HL-60/S4 (cell line): ENCODE data around the gene HOXB8.

ENCODE experiments used
- in situ Hi-C: fragments of 300-500 bp; cut with MboI; formaldehyde crosslinking; loops from 2 replicates; pipeline ENCODE4 v1.14.3; 2022; ENCODE audit warnings: low sequenced_read_pairs

The HOXB8 gene

GRCh38 chr17:48569674-48570324, 45.3 kb downstream of the HOXB8 start:
- in situ Hi-C loops, result no loop called here

DNA sequence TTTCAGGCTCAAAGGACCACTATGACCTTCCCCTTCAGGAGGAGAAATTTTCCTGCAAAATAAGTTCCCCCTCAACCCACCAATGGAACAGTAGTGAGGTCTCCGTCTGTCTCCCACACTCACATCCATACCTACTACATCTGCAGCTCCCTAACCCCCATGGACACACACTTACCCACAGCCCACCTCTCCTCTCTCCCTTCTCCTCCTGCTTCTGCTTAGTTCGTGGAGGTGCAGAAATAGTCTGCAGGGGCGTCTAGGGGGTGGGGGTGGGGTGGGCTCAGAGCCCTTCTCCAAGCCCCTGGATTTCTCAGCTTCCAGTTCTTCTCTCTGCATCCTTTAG, 45.9 kb downstream of the HOXB8 start:
- in situ Hi-C loops, result no loop called here

DNA sequence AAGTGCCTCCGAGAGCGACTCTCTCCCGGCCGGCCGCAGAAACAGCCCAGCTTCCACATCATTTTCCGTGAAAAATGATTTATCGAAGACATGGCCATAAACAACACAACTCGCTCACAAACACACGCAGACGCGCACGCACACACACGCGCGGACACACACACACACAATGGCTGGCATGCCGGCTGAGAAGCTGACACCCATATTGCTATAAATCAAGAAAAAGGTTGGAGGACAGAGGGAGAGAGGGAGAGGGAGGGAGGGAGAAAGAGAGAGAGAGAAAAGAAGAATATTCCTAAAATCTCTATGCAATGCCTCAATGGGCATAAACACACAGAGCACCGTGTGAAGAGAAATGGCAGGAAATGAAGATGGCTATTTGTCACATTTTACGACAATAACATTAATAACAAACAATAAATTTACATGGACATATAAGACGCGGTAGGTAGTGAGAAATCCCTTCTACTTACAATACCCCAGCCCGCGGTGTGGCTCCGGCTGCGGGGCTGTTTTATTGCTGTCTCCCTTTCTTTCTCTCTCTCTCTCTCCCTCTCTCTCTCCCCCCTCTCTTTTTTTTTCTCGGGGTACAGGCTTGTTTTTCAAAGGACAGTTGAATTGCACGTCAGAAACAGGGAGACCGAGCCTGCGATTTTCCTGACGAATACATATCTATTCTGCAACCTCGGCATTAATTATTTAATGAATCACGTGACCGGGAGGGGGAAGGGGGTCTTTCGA, 46.4 kb downstream of the HOXB8 start:
- in situ Hi-C loops, result no loop called here

DNA sequence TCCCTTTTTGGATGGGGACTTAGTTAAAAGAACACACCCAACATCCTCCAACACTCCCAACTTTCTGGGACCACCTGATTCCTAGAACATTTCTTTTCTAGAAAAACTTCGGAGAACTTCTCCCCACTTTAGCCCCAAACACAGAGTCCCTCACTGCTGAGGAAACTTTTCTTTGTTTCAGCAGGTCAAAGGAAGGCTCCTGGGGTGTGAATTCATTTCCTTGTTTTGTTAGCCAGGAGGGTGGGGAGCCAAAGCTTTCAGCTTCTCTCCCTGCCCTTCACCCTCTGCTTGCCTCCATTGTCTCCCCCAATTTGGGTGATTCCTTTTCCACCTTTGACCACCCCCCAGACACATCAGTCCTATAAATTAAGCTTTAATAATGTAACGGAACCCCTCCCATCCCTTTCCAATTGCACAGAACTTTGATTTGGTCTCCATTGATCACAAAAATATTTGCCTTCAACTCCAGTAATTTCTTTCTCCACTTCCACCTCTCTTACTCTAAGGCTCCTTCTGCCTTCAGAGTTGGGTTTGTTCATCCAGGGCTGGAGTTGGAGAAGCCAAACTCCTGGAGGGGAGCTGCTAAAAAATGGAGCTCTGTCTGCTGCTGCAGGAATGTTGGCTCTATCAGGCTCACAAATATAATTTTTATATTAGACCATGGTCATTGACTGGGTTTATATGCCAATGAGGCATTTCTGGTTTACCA, 47.3 kb downstream of the HOXB8 start:
- in situ Hi-C loops, result no loop called here

DNA sequence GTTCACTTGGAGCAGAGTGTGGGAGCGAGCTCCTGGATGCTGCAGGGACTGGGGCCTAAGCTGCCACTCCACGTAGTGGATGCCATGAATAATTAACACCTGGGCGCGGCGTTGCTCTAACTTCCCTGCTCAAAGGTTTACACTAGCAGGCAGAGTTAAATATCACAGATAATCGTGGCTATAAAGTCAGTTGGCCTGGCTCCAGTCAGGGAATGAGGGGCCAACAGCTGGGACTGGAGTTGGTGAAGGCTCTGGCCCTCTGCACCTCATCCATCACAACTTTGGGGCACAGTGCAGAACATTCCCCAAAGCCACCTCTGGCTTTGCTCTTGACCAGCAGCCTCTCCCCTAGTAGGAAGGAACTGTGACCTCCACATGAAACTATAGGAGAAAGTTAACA, 47.9 kb downstream of the HOXB8 start:
- in situ Hi-C loops, result no loop called here

DNA sequence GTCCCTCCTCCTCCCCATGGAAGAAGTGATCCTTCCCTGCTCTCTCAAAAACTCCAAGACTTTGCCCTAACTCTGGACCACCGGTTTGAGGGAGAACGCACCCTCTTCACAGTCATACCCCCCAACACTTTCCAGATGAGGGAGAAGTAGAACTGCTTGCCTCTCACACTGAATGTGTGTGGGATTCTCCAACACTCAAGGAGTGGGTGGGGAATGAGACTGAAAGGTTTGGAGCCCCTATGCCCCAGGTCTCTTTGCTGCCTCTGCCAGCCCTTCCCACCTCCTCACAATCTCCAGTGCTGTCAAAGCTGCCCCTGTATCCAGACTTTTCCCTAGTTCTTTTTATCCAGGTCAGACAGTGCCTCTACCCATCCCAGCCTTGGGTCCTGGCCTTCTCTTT, 48.4 kb downstream of the HOXB8 start:
- in situ Hi-C loops, result no loop called here

- in situ Hi-C loops, result no loop called here
Observed at GRCh38 chr17:48565925-48566710, 49.0 kb downstream of the HOXB8 start.

DNA sequence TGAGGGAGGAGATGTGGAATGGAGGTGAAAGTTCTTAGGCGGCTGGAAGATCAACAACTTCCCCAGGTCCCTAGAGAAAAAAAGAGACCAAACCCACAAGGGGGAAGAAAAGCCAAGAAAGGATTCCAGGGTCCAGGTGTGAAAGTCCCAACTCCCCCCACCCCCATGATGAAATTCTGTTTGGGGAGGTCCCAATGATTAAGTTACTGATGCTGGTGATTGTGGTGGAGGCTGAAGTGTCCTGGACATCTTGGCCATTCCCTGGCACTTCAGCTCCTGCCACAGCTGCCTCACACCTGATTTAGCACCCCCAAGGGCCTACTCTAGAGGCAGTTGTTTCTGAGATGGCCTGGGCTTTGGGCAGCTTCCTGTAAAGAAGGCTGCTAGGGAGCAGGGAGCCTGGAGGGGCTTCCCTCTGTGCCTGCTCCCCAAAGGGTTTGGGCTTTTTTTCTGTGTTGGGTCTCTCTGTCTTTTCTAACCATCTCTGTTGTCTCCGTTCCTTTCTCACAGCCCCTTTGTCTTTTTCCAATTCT, 50.0 kb downstream of the HOXB8 start:
- in situ Hi-C loops, result no loop called here

- in situ Hi-C loops, result no loop called here
Observed at GRCh38 chr17:48564188-48565021, 50.7 kb downstream of the HOXB8 start.

GRCh38 chr17:48563867-48564187, 51.3 kb downstream of the HOXB8 start:
- in situ Hi-C loops, result no loop called here

- in situ Hi-C loops, result no loop called here
Observed at GRCh38 chr17:48563385-48563838, 51.7 kb downstream of the HOXB8 start.

- in situ Hi-C loops, result no loop called here
Observed at GRCh38 chr17:48562934-48563333, 52.2 kb downstream of the HOXB8 start.
